COLO829 (cell line): ENCODE data around the gene PIK3R3.
"Not testable (repeated sequence)": the region's sequence is repeated elsewhere in the genome, so short reads cannot be mapped to it uniquely, and the experiment has no call there.

Experiments used
- DNase-seq: peaks from one replicate; pipeline ENCODE4 v3.0.0; 2012; ENCODE audit warnings: low spot score

PIK3R3 gene

DNA sequence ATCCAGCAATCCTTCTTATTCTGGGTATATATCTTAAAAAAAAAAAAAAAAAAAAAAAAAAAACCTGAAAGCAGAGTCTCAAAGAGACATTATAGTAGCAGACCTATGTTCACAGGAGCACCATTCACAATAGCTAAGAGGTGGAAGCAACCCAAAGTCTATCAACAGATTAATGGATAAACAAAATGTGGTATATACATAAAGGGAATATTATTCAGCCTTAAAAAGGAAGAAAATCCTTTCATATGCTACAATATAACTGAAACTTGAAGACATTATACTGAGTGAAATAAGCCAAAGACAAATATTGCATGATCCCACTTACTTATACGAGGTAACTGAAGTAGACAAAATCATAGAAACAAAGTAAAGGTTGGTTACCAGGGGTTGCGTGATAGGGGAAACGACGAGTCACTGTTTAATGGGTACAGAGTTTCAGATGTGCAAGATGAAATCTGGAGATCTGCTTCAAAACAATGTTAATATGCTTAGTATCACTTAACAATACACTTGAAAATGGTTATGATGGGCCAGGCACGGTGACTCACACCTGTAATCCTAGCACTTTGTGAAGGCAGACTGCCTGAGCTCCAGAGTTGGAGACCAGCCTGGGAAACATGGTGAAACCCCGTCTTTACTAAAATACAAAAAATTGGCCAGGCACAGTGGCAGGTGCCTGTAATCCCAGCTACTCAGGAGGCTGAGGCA is 29.5 kb downstream of the PIK3R3 start:
- DNase-seq: no peak

DNA sequence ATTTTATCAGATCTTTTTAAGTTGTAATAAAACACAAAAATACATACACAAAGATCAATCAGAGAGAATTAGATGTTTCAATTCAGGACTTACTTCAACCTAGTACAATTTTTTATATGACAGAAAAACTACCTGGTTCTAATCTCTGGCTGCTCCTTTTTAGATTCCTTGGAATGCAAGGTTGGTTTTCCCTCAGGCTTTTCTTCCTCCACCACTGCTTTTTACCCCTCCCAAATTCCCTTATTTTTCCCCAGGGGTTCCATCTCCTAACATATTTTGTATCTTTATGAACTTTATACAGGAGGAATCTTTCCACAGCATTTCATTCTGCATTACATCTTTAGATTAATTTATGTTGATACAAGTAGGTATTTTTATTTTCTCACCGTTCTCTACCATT is 33.2 kb downstream of the PIK3R3 start:
- no peak for DNase-seq

DNA sequence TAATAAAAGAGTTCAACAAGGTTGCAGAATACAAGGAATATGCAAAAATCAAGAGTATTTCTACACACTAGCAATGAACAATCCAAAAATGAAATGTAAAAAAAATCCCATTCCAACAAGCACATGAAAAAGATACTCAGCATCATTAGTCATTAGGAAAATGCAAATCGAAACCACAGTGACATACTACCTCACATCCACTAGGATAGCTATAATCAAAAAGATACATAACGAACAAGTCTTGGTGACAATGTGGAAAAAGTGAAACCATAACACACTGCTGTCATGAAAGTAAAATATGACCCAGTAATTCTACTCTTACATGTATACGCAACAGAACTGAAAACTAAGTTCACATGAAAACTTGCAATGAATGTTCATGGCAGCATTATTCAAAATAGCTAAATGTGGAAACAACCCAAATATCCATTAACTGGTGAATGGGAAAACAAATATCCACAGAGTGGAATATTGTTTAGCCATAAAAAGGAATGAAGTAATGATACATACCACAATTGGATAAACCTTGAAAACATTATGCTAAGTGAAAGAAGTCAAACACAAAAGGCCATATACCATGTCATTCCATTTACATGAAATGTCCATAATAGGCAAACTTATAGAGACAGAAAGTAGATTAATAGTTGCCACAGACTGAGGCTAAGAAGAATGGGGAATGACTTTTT is 34.3 kb downstream of the PIK3R3 start:
- DNase-seq: no peak

DNA sequence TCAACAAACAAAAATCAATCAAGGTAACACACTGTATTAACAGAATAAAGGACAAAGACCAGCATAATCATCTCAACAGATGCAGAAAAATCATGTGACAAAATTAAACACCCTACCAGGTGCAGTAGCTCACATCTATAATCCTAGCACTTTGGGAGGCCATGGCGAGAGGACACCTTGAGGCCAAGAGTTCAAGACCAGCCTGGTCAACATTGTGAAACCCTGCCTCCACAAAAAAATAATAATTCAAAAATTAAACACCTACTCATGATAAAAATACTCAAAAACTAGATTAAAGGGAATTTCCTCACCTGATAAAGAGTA is 35.3 kb downstream of the PIK3R3 start:
- DNase-seq: no peak

DNA sequence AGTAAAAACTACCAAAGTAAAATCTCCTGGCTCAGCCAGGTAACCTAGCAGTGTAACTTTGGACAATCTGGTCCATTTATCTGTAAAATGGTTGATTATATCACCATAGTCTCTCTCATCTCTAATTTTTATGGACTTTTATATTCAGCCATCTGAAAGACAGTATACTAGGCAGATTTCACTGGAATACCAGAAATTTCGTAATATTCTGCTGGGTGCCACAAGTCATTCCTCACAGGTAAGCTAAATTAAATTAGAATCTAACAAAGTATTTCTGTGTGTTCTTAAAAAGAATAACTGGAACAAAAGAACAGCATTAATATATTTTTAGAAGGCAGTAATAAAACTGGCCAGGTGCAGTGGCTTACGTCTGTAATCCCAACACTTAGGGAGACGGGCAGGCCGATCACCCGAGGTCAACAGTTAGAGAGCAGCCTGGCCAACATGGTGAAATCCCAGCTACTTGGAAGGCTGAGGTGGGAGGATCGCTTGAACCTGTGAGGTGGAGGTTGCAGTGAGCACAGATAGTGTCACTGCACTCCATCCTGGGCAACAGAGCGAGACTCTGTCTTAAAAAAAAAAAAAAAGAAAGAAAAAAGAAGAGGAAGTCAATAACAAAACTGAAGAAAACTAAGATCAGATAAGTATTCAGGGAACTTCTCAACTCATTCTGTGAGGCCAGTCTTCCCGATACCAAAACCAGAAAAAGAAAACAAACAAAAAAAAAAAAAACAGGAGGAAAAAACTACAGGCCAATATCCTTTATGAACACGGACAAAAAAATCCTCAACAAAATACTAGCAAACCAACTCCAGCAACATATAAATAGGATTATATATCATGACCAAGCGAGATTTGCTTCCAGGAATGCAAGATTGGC is 35.9 kb downstream of the PIK3R3 start:
- no peak for DNase-seq

DNA sequence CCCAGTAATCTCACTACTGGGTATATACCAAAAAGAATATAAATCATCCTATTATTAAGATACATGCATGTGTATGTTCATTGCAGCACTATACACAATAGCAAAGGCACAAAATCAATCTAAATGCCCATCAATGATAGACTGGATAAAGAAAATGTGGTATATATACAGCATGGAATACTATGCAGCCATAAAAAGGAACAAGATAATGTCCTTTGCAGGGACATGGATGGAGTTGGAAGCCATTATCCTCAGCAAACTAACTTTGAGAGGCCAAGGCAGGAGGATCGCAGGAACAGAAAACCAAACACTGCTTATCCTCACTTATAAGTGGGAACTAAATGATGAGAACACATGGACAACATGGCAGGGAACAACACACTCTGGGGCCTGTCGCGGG is 37.3 kb downstream of the PIK3R3 start:
- not testable (repeated sequence) for DNase-seq

DNA sequence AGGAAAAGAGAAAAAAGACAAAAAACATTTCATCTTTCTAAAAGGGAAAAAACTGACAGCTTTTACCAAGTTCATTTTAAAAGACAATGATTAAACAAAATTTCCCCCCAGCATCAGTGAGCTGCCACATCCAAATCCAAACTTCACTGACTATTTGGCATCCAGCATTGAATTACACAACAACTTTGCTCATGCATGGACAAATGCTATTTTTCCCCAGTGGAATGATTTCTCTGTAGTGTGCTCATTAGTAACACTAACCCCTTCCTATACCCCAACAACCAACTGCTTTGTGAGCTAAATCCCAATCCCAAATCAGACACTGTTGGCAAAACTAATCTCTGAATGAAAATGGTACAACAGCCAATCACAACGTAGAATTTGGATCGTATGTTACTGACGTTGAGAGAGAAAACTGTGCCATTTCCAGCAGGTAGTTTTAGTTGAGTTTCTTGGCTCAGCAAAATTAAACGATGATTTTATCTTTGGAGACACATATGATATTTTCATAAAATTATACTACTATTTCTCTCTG is 37.9 kb downstream of the PIK3R3 start:
- DNase-seq: no peak

DNA sequence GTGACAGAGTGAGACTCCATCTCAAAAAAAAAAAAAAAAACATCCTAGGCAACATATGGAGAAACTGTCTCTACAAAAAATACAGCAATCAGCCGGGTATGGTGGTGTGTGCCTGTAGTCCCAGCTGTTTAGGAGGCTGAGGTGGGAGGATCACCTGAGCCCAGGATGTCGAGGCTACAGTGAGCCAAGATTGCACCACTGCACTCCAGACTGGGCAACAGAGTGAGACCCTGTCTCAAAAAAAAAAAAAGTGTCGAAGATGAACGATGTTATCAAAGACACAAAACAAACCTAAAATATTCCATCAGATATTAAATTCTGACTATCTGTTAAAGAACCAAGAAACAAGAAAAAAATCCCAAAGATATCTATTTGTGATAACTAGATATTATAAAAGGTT is 38.6 kb downstream of the PIK3R3 start:
- DNase-seq: not testable (repeated sequence)

DNA sequence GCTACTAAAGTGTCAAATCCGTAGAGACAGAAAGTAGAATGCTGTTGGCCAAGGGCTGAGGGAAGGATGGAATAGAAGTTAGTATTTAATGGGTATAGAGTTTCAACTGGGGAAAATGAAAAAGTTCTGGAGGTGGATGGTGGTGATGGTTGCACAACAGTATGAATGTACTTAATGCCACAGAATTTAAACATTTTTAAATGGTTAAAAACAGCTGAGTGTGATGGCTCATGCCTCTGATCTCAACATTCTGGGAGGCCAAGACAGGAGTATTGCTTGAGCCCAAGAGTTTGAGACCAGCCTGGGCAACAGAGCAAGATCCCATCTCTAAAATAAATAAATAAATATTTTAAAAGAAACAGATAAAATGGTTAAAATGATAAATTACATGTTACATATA is 44.5 kb downstream of the PIK3R3 start:
- no peak for DNase-seq

DNA sequence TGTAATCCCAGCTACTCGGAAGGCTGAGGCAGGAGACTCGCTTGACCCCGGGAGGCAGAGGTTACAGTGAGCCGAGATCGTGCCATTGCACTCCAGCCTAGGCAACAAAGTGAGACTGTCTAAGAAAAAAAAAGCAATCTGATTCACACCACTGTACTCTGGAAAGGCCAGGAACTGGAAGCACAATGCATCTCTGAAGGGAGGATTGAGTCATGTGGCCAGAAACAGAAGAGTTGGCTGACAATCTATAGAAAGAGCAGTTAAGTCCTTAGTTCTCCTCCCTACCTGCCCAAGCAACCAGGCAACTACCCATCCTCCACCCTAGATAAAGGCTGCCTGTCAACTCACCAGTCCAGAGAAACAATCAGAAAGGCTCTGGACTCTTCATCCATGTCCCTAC is 45.9 kb downstream of the PIK3R3 start:
- no peak for DNase-seq

DNA sequence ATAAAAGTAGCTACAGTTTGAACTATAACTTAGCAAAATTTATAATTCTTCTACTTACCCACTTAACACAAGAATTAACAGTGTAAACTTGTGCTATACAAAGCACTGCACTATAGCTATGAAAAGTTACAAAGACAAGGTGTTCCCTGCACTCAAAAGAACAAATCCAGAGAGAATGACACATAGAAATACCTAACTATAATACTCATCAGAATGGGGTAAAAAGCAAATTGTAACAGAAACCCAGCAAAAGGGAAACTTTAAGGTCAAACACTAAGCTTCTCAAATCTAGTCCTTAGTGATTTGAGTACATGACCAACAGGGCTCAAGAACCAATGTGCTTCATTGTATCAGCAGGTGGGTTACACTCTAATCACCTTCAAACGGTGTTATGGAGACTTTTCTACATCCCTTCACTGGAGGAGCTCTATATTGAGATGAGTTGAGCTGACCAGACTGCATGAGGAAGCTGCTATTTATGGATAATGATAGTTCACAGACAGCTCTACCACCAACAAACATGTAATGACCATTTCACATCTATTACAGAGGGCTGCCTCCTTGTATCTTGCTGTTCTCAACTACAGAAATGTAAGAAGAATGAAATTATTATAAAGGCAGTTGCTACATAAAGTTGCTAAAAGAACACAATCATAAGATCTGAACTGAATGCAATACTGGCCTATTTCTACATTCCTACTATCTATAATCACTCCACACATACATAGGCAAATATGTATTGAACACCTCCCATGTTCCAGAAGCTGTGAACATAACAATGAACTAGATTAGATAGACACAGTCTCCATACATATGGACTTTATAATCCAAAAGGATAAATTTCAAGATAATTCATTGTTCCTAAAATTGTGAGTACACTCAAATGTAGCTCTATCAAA is 47.6 kb downstream of the PIK3R3 start:
- DNase-seq: no peak

DNA sequence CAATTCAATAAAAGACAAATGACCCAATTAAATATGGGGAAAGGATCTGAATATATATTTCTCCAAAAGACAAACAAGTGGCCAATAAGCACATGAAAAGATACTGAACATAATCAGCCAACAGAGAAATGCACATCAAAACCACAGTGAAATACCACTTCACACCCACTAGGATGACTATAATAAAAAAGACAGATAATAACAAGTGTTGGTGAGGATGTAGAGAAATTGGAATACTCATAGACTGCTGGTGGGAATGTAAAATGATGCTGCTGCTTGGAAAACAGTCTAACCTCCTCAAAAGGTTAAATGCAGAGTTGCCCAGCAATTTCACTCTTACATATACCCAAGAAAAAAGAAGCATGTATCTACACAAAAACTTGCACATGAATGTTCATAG is 48.9 kb downstream of the PIK3R3 start:
- DNase-seq: no peak

DNA sequence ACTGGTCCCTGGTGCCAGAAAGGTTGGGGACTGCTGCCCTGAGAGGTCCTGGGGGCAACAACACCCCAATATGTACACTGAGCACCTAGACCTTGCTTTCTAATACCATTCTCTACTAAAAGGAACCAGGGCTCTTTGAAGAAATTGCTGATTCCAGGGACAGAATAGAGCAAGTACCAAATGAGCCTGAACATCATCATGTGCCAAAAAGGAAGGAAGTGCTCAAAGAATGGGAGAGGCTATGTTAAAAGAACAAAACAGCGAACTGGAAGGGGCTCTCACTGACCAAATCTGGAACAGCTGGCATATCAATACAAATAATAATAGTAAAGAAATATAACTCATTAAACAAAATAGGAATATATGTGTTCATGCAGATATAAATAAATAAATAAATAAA is 50.8 kb downstream of the PIK3R3 start:
- no peak for DNase-seq

DNA sequence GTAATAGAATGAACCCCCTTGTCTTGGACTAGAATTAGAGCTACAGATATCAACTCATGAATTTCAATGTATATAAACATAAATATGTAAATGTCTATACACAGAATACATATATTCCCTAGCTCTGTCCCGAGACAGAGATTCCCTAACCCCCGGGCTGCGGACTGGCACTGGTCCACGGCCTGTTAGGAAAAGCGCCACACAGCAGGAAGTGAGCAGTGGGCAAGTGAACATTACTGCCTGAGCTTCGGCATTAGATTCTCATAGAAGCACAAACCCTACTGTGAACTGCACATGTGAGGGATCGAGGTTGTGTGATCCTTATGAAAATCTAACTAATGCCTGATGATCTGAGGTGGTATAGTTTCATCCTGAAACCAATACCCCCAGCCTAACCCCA is 51.2 kb downstream of the PIK3R3 start:
- DNase-seq: no peak

DNA sequence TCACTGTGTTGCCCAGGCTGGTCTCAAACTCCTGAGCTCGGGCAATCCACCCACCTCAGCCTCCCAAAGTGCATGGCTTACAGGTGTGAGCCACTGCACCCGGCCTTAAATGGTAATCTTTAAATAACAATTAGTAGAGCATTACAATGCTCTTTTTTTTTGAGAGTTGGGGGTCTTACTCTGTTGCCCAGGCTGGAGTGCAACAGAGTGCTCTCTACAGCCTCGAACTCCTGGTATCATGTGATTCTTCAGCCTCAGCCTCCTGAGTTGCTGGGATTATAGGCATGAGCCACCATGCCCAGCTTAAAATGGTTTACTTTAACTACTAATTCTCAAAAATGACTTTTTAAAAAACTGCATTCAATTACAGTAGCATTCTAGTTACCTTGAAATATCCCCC is 52.2 kb downstream of the PIK3R3 start:
- DNase-seq: no peak

DNA sequence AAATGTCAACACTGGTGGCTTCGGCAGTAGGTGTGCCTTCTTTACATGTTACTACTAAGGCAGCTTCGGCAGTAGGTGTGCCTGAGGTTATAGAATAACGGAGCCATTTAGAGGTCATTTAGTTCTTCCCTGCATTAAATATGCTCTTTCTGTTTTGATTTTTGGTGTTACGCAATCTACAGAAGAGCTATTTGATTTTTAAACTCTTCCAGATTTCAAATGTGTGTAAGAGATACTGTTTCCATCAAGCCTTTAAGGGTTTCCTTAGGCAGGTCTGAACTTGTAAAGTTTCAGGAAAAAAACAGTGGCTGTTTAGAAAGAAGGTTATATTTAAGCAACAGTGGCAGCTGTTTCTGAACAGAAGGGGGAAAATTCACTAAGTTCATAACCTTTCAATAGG is 54.8 kb downstream of the PIK3R3 start:
- no peak for DNase-seq

DNA sequence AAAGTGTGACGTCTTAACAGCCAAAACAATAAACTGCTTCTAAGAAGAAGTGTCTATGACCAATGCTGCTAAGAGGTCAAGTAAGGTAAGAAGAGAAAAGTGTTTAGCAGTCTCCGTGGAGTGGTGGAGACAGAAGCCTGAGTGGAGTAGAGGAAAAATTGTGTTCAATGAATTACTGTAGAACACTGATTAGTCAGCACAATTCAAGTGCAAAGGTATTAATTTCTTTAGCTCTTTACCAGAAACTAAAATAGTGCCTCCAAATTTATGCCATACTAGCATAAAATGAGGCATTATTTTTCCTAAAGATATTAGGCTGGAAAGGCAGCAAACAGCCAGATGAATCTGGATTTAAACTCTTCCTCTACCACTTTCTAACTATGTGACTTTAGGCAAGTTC is 56.1 kb downstream of the PIK3R3 start:
- no peak for DNase-seq

DNA sequence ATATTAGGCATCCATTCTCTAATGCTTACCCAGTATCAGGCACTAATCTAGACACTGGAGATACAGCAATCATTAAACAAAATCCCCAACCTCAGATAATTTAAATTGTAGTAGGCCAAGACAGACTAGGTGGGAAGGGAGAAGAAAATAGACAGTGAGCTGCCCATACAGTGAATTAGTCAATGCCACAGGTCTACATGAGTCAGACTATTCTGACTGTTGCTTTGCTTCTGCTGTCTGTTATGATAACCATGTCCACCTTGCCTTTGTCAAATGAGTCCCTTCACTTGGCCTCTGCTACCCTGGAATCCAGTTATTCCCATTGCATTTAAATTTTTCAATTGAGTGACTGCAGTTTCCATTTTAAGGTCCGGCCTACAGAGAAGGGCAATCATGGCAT is 59.5 kb downstream of the PIK3R3 start:
- DNase-seq: no peak

DNA sequence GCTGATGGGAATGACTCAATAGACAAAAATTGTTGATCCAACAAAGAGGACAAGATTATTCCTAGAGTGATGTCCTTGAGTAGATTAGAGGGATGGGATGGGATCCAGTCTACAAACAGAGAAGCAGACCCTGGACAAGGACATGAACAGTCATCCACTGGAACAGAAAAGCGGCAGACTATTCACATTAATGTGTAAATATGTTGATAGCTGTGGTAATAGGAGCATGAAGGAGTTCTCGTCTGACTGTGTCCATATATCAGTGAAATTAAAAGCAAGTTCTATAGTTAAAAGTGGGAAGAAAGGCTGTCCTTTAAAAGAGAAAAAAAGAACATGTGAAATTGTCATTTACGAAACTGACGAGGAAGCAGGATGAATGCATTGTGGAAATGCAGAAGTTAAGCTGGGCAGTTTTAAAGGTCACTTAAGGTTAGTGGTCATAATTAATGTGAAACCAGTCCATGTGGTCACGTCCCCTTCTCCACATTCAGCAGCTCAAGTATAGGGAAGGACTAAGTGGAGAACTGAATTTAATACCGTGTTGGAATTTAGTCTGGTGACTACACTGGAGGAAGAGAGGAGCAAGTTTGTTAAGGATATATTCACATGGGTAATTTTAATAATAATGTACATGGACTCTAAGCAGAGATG is 62.1 kb downstream of the PIK3R3 start:
- no peak for DNase-seq

DNA sequence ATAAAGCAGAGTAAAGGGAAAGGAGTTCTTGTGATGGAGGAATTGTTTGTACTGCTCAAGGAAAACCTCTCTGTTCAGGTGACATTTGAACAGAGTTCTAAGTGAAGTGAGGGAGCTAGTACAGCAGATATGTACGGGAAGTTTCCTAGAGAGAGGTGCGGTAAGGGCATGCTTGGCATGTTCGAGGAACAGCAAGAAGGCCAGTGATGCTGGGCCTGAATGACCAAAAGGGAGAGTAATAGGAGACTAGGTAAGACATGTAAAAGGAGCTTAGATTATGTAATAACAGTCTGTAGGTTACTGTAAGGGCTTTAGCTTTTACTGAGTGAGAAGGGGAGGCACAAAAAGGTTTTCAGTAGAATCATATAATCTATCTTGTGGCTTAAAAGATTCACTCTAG is 63.9 kb downstream of the PIK3R3 start:
- no peak for DNase-seq

DNA sequence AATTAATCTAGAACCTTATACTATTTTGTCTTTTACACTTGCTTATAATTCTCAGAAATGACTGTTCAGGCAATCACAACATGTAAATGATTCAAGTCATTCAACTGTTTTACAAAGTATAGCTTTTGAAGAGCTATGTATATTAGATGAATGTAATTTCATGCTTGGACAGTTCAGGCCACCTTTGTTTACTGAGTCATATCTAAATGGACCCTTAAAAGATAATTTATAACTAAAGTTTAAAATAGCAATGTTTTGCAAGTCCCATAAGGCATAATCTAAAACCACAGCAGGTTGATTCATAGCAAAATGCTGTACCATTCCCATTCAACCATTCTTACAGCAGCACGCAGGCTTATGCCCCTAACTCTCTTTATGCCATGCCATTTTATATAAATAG is 64.8 kb downstream of the PIK3R3 start:
- DNase-seq: no peak
